Mucosa of descending colon (tissue), 3 donors: ENCODE results near the gene LRCH1. TPM values are rescaled to one million over a fixed set of nuclear protein-coding genes. Genes with fewer than 3 reads are reported as not detected.

Experiments
- ATAC-seq: fragments of 200-7000 bp; cut with Tn5 transposase; one replicate; pipeline ENCODE4 v1.9.1; 2020; ENCODE audit warnings: mild to moderate bottlenecking, moderate library complexity
- DNase-seq, 3 donors: peaks; one replicate each; pipeline ENCODE4 v3.0.0-alpha.2; 2020
- H3K36me3 ChIP-seq: fragments of 200-600 bp; one replicate; pipeline ENCODE4 v1.8.0; 2021; ENCODE audit warnings: low read depth, mild to moderate bottlenecking
- H3K4me1 ChIP-seq: fragments of 200-600 bp; one replicate; pipeline ENCODE4 v1.8.0; 2021; ENCODE audit warnings: low read depth, mild to moderate bottlenecking
- H3K4me3 ChIP-seq: fragments of 200-600 bp; one replicate; pipeline ENCODE4 v1.8.0; 2021; ENCODE audit warnings: mild to moderate bottlenecking
- H3K9me3 ChIP-seq: fragments of 200-600 bp; one replicate; pipeline ENCODE4 v1.8.0; 2021; ENCODE audit warnings: mild to moderate bottlenecking
- intact Hi-C, 2 donors: fragments of 100-400 bp; cut with DNase I in 1 of 2; cut with micrococcal nuclease in 1 of 2; formaldehyde crosslinking; loops; one replicate each; pipeline versions ENCODE4 v1.11.0 to v1.11.1; 2022; cut with DNase I, micrococcal nuclease
- total RNA-seq, 3 donors: library from RNA; stranded (reverse); fragmentation: NEBNext Ultra II Directional in 2 of 3; extraction: Animal tissue kit (Norgen Biotek cat#: 25700) in 2 of 3; gene quantifications; one replicate each; pipeline versions ENCODE4 v1.2.1 to v1.2.4, GENCODE V29; 2021 to 2023
- TF ChIP-seq, protein P1 (sequence below): fragments of 200-600 bp; IDR thresholded peaks from one replicate; pipeline ENCODE4 v1.8.0; 2022; ENCODE audit warnings: antibody characterized with exemption, mild to moderate bottlenecking
- donor health status: DM: no; HTN: no; CAD: no; lungs with moderate emphysema.
- donor health status: DM: no; HTN: no; CAD: no.
- donor health status: DM: no; HTN: yes; CAD: no.

Gene LRCH1
- total RNA-seq, 3 donors from 2014 or later = 13.4 to 44.1 (median 16.1) TPM

DNA sequence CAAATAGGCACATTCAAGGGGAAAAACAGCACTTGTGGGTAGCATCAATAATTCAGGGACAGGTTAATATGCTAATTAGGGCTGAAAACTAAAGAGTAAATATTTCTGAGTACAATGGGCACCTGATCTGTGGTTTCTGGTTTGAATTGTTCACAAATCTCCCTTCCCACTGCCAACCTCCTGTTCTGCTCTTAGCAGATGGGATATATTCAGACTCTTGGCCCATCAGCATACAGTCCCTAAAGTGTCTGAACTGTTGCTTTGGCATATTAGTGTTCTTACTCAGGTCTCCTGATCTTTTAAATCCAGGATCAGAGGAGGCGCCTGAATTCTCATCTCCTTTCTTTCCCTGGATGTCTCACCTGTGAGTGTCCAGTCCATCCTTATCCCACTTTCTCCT, 8.2 kb upstream of the LRCH1 start:
- TF ChIP-seq, protein P1, sequence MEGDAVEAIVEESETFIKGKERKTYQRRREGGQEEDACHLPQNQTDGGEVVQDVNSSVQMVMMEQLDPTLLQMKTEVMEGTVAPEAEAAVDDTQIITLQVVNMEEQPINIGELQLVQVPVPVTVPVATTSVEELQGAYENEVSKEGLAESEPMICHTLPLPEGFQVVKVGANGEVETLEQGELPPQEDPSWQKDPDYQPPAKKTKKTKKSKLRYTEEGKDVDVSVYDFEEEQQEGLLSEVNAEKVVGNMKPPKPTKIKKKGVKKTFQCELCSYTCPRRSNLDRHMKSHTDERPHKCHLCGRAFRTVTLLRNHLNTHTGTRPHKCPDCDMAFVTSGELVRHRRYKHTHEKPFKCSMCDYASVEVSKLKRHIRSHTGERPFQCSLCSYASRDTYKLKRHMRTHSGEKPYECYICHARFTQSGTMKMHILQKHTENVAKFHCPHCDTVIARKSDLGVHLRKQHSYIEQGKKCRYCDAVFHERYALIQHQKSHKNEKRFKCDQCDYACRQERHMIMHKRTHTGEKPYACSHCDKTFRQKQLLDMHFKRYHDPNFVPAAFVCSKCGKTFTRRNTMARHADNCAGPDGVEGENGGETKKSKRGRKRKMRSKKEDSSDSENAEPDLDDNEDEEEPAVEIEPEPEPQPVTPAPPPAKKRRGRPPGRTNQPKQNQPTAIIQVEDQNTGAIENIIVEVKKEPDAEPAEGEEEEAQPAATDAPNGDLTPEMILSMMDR = no peak
- no peaks in the 10 kb centered on the region for H3K9me3 ChIP-seq
- intact Hi-C loops = loop anchor here (5.0 kb wide), 2 partner anchors 172 to 177 kb away; no protein-coding TSS in a partner anchor

DNA sequence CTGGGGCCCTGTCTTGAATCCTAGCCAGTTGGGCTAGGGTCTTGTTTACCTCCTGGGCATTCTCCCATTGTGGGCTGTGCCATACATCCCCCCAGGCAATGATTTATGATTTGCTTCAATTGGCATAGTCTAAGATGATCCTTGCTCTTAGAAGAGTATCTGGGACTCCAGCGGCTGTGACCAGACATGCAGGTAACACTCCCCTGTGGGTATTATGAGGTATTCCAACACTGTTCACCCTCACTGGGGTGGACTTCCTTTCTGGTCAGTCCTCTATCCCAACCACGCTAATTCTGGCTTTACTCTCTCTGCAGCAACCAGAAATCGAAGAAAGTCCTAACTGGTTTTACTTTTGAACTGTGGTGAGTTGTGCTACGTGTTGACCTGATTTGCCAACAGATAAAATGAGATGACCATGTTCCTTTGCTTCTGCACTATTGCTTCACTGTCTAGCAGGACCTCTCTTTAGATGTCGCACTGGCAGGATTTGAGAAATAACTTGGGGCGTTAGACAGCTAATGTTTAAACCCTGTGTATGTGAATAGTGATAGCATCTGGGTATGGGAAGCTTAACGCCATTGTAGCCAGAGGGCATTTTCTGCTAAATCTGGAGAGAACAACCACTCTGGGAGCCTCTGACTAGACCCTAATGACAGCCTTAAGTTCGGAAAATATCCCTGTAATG, 6.7 kb upstream of the LRCH1 start:
- ATAC-seq (no peak), DNase-seq (no peak)
- Histone ChIP-seq H3K36me3 (no peaks in the 10 kb centered on the region), H3K4me3 (no peak overlapping the region), H3K4me1 (no peaks in the 10 kb centered on the region), H3K9me3 (no peaks in the 10 kb centered on the region)
- intact Hi-C loops = loop anchor here (5.0 kb wide), 2 partner anchors 171 to 176 kb away; no protein-coding TSS in a partner anchor
- TF ChIP-seq, protein P1 = no peak

More for the DNA sequence above, 8.2 kb upstream of the LRCH1 start:
- ATAC-seq (no peak), DNase-seq (no peak)
- no peaks in the 10 kb centered on the region for H3K36me3 ChIP-seq
- no peak overlapping the region for H3K4me3 ChIP-seq
- H3K4me1 ChIP-seq = no peaks in the 10 kb centered on the region

DNA sequence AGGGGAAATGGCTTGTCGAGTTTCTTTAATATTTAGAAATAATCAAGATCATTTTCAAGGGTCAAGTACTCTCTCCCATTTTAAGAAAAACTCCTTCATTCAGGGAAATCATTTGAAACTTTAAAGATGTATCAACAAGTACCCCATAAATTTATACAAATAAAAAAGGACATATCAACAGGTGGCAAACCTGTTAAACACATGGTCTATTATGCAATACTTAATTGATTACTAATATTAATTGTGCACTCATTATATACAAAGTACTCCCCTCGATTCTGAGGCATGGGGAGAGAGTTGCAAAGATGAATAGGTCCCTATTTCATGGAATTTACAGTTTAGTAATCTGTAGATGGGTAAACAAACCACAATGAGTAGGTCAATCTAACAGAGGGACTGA, 2.1 kb upstream of the LRCH1 start:
- TF ChIP-seq, protein P1 = no peak
- DNase-seq = no peak
- no peak for ATAC-seq

DNA sequence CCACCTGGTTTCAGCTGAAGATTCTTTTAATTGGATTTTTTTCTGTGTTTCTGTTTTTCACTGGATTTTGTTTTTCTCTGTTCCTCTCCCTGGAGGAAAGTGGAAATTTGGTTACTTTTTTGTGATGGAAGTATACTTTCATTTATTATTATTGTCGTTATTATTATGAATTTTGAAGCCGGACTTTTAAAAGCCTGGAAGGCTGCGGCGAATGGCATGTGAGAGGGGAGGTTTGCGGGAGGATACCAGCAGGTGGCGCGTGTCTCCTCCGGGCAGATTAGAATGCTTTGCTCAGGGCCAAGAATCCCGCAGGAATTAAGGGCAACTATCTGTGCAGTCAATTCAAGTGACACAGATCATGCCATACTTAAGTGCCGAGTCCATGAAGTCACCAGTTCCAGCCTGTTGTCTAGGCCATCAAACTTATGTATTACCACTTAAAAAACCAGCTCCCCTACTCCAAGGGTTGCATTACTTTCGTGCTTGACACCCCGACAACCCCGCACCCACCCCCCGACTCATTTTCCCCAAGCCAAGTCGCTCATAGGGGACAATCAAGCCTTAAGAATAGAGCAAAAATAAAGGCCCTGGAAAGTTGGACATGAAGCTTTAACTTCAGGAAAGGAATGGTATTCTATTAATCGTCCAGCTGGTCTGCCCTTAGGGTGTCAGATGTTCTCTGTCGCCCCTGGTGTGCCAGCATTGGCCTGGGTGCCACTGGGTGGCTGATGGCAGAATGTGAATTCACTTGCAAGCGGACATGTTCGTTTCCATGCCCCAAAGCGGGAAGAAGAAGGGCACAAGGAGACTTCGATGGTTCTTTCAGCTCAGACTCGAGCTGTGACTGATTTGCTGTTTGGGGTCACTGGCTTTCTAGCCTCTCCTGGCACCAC, 1.3 kb upstream of the LRCH1 start:
- no peaks in the 10 kb centered on the region for H3K36me3 ChIP-seq
- no peaks in the 10 kb centered on the region for H3K9me3 ChIP-seq
- ATAC-seq (peak; percentile 54), DNase-seq (peak; percentile 78 to 94 (median 89))
- TF ChIP-seq, protein P1 = peak; percentile 64
- H3K4me3 ChIP-seq = no peak overlapping the region
- peaks cover 24% of the 10 kb centered on the region for H3K4me1 ChIP-seq
- intact Hi-C loops = loop anchor here in 1 of 2 donors (10.0 kb wide), 1 partner anchor 133 kb away; no protein-coding TSS in a partner anchor

More for the DNA sequence above, 2.1 kb upstream of the LRCH1 start:
- intact Hi-C loops = loop anchor here in 1 of 2 donors (10.0 kb wide), 1 partner anchor 134 kb away; no protein-coding TSS in a partner anchor
- H3K36me3 ChIP-seq = no peaks in the 10 kb centered on the region
- H3K4me1 ChIP-seq = peaks cover 23% of the 10 kb centered on the region
- no peaks in the 10 kb centered on the region for H3K9me3 ChIP-seq
- H3K4me3 ChIP-seq = no peak overlapping the region

DNA sequence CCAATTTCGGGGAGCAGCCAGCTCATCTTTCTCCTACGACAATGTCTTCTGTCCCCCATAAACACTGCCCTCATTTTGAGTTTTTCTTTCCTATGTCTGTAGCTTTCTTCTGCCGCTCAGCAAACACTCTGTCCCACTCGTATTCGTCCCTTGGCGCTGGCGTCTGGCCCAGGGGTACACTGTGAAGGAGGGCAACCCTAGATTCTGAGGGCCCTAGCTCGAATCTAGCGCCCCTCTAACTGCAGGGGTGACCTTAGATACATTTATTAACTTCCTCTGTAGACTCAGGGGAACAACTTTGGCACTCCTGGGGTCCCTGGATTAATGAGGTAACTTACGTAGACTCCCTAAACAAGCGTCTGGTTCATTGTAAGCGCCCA, 677 bp upstream of the LRCH1 start:
- ATAC-seq (no peak), DNase-seq (peak; percentile 32 to 57 (median 54))
- Histone ChIP-seq H3K9me3 (no peaks in the 10 kb centered on the region), H3K36me3 (no peaks in the 10 kb centered on the region), H3K4me3 (peak overlapping the region; percentile 90), H3K4me1 (peaks cover 24% of the 10 kb centered on the region)
- TF ChIP-seq, protein P1 = no peak
- intact Hi-C loops = loop anchor here in 1 of 2 donors (10.0 kb wide), 1 partner anchor 133 kb away; no protein-coding TSS in a partner anchor
